GM12875 (cell line): ENCODE results near the gene UPK3A.
"Not testable (repeated sequence)": the region's sequence is repeated elsewhere in the genome, so short reads cannot be mapped to it uniquely, and the experiment has no call there.

Experiments used
- H3K4me3 ChIP-seq: one replicate; pipeline ENCODE4 v1.5.1; 2011; ENCODE audit warnings: low read depth, low read length, control low read depth
- CTCF ChIP-seq: IDR thresholded peaks from 2 replicates; pipeline ENCODE4 v1.5.1; 2011; ENCODE audit warnings: low read depth, mild to moderate bottlenecking, control low read depth, inconsistent platforms, low read length, moderate library complexity, borderline replicate concordance; ENCODE audit not compliant: insufficient read depth

The UPK3A gene

GRCh38 chr22:45291061-45291930 lies 6.5 kb downstream of the UPK3A start:
- TF ChIP-seq CTCF: no peak

DNA sequence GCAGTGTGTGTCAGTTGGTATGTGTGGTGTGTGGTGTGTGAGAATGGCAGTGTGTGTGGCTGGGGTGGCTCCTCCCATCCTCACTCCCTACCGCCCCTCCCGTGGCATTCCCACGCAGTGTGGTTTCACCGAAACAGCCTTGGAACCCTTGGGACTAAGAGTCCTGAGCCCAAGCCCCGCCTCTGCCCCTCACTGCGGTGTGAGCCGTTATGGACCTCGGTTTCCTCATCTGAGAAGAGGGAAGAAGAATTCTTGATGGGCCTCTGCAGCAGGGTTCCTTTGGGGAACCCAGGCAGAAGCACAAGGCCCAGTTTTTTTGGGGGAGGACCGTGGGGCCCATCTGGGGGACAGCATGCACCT lies 7.2 kb downstream of the UPK3A start:
- H3K4me3 ChIP-seq: no peak overlapping the region
- TF ChIP-seq CTCF: no peak

More at GRCh38 chr22:45291061-45291930, 6.5 kb downstream of the UPK3A start:
- H3K4me3 ChIP-seq: no peak overlapping the region

DNA sequence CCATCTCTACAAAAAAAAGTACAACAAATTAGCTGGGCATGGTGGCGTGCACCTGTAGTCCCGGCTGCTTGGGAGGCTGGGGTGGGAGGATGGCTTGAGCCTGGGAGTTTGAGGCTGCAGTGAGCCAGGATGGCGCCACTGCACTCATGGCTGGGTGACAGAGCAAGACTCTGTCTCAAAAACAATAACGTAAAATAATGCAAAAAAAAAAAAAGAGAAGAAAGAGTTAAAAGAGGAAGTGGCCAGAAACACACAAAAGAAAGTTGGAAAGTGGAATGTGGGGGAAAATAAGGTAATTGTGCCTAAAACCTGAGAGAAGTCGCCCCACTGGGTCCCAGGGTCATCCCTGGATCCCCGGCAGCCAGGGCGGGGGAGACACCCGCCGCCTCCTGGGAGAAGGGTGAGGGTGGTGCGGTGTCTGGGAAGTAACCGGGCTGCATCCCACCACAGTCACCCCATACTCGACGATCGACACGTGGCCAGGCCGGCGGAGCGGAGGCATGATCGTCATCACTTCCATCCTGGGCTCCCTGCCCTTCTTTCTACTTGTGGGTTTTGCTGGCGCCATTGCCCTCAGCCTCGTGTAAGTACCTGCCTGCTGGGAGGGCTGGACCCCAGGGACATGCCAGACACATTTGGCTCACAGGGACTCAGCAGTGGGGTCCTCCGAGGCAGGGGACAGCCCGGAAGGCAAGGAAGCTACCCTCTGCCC lies 8.1 kb downstream of the UPK3A start:
- TF ChIP-seq CTCF: no peak
- H3K4me3 ChIP-seq: no peak overlapping the region

- TF ChIP-seq CTCF: no peak
- H3K4me3 ChIP-seq: no peak overlapping the region
Observed at GRCh38 chr22:45294030-45294429, 9.3 kb downstream of the UPK3A start.

DNA sequence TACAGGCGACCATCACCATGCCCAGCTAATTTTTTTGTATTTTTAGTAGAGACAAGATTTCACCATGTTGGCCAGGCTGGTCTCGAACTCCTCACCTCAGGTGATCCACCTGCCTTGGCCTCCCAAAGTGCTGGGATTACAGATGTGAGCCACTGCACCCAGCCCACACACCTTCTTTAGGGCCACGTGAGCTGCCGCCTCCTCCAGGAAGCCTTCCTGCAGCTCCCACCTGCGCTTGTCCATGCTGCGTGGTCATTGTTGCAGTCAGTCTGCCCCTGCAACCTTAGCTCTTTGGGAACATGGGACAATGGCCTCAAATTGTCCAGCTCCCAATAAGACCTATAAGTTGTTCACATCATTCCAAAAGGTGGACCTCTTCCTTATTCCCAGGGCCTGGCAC lies 10.3 kb downstream of the UPK3A start:
- H3K4me3 ChIP-seq: not testable (repeated sequence)

DNA sequence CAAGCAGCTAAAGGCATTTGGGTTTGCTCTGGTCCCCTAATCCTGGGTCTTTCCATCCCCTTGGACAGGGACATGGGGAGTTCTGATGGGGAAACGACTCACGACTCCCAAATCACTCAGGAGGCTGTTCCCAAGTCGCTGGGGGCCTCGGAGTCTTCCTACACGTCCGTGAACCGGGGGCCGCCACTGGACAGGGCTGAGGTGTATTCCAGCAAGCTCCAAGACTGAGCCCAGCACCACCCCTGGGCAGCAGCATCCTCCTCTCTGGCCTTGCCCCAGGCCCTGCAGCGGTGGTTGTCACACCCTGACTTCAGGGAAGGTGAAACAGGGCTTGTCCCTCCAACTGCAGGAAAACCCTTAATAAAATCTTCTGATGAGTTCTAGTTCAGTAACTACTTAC lies 10.7 kb downstream of the UPK3A start:
- no peak for TF ChIP-seq CTCF
- H3K4me3 ChIP-seq: no peak overlapping the region

DNA sequence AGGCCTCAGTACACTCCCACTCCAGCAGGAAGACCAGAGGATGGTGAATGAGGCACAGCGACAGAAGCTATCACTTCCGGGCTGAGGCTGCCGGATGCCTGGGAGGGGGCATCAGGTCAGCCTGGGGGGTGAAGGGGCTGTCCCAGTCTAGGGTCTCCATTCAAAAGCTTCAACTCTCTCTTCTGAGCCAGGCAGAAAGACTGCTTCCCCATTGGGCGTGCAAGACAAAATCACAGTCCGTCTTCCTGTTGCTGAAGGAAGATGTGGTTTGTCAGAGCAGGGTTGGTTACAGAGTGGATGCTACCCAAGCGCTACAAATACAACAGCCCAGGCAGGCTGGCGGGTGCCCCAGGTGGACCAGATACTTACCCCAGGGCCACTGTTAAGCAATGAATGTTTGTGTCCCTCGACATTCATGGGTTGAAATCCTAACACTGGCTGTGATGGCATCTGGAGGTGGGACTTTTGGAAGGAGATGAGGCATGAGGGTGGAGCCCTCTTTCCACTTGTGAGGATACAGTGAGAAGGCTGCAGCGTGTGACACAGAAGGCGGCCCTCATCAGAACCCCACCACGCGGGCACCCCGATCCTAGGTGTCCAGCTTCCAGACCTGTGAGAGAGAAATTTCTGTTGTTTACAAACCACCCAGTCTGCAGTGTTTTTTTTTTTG lies 12.0 kb downstream of the UPK3A start:
- H3K4me3 ChIP-seq: no peak overlapping the region
- no peak for TF ChIP-seq CTCF
